MCF 10A (cell line): Measurements from ENCODE around the gene TIMM21. TPM values are rescaled to one million over a fixed set of nuclear protein-coding genes. Genes with fewer than 3 reads are reported as not detected.

Source experiments
- BruUV-seq: library from RNA; stranded (reverse); fragments of 400-500 nt; replicated peaks from 2 replicates; lab custom pipeline; 2021; lab: Mats Ljungman, UMichigan
- CTCF ChIA-PET: fragments of 300-600 bp; sonication (Branson Sonifier 250); formaldehyde crosslinking; extraction: SDS; loops from one replicate; lab custom pipeline; 2021; ENCODE audit warnings: antibody characterized with exemption, inconsistent platforms; lab: Yijun Ruan, JAX
- POLR2A ChIA-PET: fragments of 300-600, 350-650 bp; sonication (Branson Sonifier 250); formaldehyde crosslinking; extraction: SDS; loops from one replicate; lab custom pipeline; 2020; ENCODE audit warnings: antibody characterized with exemption, inconsistent platforms; lab: Yijun Ruan, JAX
- DNase-seq: peaks from one replicate; pipeline ENCODE4 v3.0.0-alpha.2; 2018; ENCODE audit not compliant: unreplicated experiment
- H3K27ac Mint-ChIP-seq: one replicate; pipeline ENCODE4 v1.8.0; 2022; ENCODE audit warnings: mild to moderate bottlenecking, low read depth, mixed read lengths; ENCODE audit not compliant: unreplicated experiment
- H3K27me3 Mint-ChIP-seq: one replicate; pipeline ENCODE4 v1.8.0; 2022; ENCODE audit warnings: mixed read lengths; ENCODE audit not compliant: insufficient read depth, unreplicated experiment
- H3K36me3 Mint-ChIP-seq: one replicate; pipeline ENCODE4 v1.8.0; 2022; ENCODE audit warnings: mild to moderate bottlenecking, moderate library complexity, mixed read lengths; ENCODE audit not compliant: insufficient read depth, unreplicated experiment
- H3K4me1 Mint-ChIP-seq: one replicate; pipeline ENCODE4 v1.8.0; 2022; ENCODE audit warnings: mixed read lengths; ENCODE audit not compliant: insufficient read depth, unreplicated experiment
- H3K4me3 Mint-ChIP-seq: one replicate; pipeline ENCODE4 v1.8.0; 2022; ENCODE audit warnings: mild to moderate bottlenecking, moderate library complexity, mixed read lengths; ENCODE audit not compliant: unreplicated experiment
- H3K9me3 Mint-ChIP-seq: one replicate; pipeline ENCODE4 v1.8.0; 2022; ENCODE audit warnings: mixed read lengths; ENCODE audit not compliant: unreplicated experiment
- intact Hi-C: fragments of 100-400 bp; cut with micrococcal nuclease; formaldehyde crosslinking; loops from 2 replicates; pipeline ENCODE4 v1.14.1; 2022
- total RNA-seq: library from RNA; stranded (reverse); gene quantifications from 2 replicates; pipeline ENCODE4 v1.2.3, GENCODE V29; 2022
- TF ChIP-seq, protein P1 (sequence below): fragments of 200-600 bp; IDR thresholded peaks from one replicate; pipeline ENCODE4 v1.8.0; 2022; ENCODE audit warnings: antibody characterized with exemption, mild to moderate bottlenecking; ENCODE audit not compliant: unreplicated experiment

TIMM21 gene
- total RNA-seq, 1 experiment from 2014 or later, result 33.4 TPM

DNA sequence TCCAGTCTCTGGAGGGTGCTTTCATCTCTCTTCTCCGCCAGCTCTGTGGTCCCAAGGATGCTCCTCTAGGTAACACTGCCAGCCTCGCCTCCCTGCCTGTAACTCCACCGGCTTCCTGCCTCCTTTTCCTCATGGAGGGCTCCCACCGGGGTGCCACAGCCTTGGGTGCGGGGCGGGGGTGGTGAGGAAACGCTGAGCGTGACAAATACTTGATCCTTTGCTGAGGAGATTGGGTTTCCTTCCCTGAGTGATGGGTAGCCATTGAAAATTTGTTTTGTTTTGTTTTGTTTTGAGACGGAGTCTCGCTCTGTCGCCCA lies 25.1 kb downstream of the TIMM21 start:
- CTCF ChIA-PET, result no interaction called here
- intact Hi-C loops, result no loop called here
- POLR2A ChIA-PET, result no interaction called here

DNA sequence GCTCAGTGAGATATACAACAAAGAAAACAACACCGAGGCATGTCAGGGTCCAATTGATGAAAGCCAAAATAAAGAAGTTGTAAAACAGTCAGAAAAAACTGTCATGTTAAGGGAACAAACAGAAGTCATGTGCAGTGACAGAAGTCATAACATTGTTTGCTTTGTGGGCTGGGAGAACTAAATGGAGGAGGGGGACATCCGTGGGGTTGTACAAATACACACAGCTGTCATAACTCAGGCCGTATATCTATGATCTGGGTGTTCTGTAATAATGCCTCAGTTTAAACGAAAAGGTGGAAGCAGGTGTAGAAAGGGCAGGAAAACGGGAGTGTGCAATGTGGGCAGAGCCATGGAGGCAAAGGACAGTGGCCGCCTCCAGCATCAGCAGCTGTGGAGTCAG lies 27.3 kb downstream of the TIMM21 start:
- peaks cover 7% of the 10 kb centered on the region for H3K4me1 Mint-ChIP-seq
- intact Hi-C loops, result no loop called here
- no peaks in the 10 kb centered on the region for H3K36me3 Mint-ChIP-seq
- no peak for DNase-seq
- H3K4me3 Mint-ChIP-seq, result no peak overlapping the region
- ChIA-PET CTCF (interaction anchor here (0.8 kb wide), 1 partner anchor 178 kb away, joined by 6 read pairs; no protein-coding TSS in a partner anchor), POLR2A (no interaction called here)
- TF ChIP-seq, protein P1, sequence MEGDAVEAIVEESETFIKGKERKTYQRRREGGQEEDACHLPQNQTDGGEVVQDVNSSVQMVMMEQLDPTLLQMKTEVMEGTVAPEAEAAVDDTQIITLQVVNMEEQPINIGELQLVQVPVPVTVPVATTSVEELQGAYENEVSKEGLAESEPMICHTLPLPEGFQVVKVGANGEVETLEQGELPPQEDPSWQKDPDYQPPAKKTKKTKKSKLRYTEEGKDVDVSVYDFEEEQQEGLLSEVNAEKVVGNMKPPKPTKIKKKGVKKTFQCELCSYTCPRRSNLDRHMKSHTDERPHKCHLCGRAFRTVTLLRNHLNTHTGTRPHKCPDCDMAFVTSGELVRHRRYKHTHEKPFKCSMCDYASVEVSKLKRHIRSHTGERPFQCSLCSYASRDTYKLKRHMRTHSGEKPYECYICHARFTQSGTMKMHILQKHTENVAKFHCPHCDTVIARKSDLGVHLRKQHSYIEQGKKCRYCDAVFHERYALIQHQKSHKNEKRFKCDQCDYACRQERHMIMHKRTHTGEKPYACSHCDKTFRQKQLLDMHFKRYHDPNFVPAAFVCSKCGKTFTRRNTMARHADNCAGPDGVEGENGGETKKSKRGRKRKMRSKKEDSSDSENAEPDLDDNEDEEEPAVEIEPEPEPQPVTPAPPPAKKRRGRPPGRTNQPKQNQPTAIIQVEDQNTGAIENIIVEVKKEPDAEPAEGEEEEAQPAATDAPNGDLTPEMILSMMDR, result no peak
- no TSS peak for BruUV-seq
- peaks cover 53% of the 10 kb centered on the region for H3K27me3 Mint-ChIP-seq
- no peak overlapping the region for H3K27ac Mint-ChIP-seq
- peaks cover 7% of the 10 kb centered on the region for H3K9me3 Mint-ChIP-seq

More for the DNA sequence above, 25.1 kb downstream of the TIMM21 start:
- peaks cover 7% of the 10 kb centered on the region for H3K4me1 Mint-ChIP-seq
- no TSS peak for BruUV-seq
- no peak overlapping the region for H3K4me3 Mint-ChIP-seq
- TF ChIP-seq, protein P1, result no peak
- no peak overlapping the region for H3K27ac Mint-ChIP-seq
- H3K27me3 Mint-ChIP-seq, result peaks cover 75% of the 10 kb centered on the region
- no peak for DNase-seq
- H3K36me3 Mint-ChIP-seq, result no peaks in the 10 kb centered on the region
- no peaks in the 10 kb centered on the region for H3K9me3 Mint-ChIP-seq

DNA sequence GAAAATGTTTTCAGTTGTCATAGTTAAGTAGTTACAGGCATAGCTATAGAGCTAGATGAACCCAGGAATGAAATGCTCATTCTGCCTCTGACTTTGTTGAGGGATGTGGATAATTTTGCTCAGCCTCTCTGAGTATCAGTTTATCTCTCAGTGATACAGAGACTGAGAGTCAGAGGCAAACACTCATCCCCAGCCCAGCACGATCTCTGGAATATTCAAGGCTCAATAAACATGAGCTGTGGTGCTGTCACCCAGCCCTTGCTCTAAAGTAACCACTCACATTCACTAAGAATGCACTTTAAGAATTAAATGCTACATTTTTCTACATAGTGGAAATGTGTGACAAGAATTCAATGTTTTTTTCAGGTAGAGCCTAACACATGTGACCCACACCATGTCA lies 30.6 kb downstream of the TIMM21 start:
- no peak overlapping the region for H3K4me3 Mint-ChIP-seq
- no peak for DNase-seq
- TF ChIP-seq, protein P1, result no peak

DNA sequence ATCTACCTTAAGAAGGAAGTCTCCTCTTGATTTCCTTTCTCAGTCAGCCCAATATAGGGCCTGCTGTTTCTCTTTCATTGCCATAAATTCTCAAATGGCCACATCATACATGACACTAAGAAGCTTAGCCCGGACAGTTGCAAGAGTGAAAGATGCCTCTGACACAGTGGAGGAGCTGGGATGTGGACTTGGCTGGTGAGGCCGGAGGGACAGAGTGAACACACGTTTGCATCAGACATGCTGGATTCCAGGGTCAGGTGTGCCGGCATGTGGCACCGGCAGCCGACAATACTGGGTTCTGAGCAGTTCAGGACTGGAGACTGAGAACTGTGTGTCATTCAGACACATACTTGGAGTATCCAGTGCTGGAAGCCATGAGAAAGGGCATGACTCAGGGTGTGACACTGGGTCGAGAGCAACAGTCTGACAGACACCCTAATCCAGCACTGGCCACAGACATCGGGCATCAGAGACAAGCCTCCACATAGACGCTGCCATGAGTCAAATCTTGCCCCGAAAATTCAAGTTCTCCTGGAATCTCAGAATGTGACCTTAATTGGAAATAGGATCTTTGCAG lies 31.4 kb downstream of the TIMM21 start:
- CTCF ChIA-PET, result no interaction called here
- Mint-ChIP-seq H3K27me3 (peaks cover 45% of the 10 kb centered on the region), H3K36me3 (no peaks in the 10 kb centered on the region), H3K27ac (no peak overlapping the region), H3K9me3 (peaks cover 7% of the 10 kb centered on the region), H3K4me1 (peaks cover under 1% of the 10 kb centered on the region), H3K4me3 (no peak overlapping the region)
- BruUV-seq, result no TSS peak
- intact Hi-C loops, result no loop called here
- POLR2A ChIA-PET, result no interaction called here
- TF ChIP-seq, protein P1, result no peak
- no peak for DNase-seq

More for the DNA sequence above, 30.6 kb downstream of the TIMM21 start:
- peaks cover 7% of the 10 kb centered on the region for H3K9me3 Mint-ChIP-seq
- BruUV-seq, result no TSS peak
- no peaks in the 10 kb centered on the region for H3K4me1 Mint-ChIP-seq
- H3K27me3 Mint-ChIP-seq, result peaks cover 43% of the 10 kb centered on the region
- H3K27ac Mint-ChIP-seq, result no peak overlapping the region
- intact Hi-C loops, result no loop called here
- ChIA-PET POLR2A (no interaction called here), CTCF (no interaction called here)
- no peaks in the 10 kb centered on the region for H3K36me3 Mint-ChIP-seq
